Adipose tissue (tissue), 3 donors: ENCODE data around the gene APLP1. TPM values are rescaled to one million over a fixed set of nuclear protein-coding genes. Genes with fewer than 3 reads are reported as not detected.

Experiments
- H3K27ac ChIP-seq: one replicate; pipeline ENCODE4 v1.5.1; 2013; ENCODE audit warnings: low read depth, low read length
- WGBS, 3 donors: extraction: QIAGEN DNeasy Blood & Tissue Kit; methylation state at CpG; one replicate each; pipeline ENCODE4 v1.1.7; 2013; 5-methylcytosine and 5-hydroxymethylcytosine counted together
- polyA plus RNA-seq, 3 donors: library from polyadenylated mRNA; stranded (reverse); fragments of 200-250 nt; gene quantifications; one replicate each; pipeline ENCODE4 v1.2.3, GENCODE V29; 2013
- donor health status: healthy with polysubstance abuse.
- donor health status: Bipolar disorder and iron deficiency.
- donor health status: healthy.

Gene APLP1
- polyA plus RNA-seq, 3 donors: 3.0 to 33.6 (median 6.4) TPM

DNA sequence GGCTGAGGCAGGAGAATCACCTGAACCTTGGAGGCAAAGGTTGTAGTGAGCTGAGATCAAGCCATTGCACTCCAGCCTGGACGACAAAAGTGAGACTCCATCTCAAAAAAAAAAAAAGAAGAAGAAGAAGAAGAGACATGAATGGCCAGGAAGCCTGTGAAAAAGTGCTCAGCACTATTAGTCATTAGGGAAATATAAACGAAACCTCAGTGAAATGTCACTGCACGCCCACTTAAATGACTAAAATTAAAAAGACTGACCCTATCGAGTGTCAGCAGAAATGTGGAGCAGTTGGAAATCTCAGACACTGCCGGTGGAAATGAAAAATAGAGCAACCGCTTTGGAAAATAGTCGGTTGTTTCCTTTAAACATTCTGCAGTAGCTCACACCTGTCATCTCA, 45.2 kb downstream of the APLP1 start:
- 44 to 72% (median 48%) methylated on average over 7 of the region's 7 CpGs for WGBS, 3 donors
- H3K27ac ChIP-seq: no peak overlapping the region

DNA sequence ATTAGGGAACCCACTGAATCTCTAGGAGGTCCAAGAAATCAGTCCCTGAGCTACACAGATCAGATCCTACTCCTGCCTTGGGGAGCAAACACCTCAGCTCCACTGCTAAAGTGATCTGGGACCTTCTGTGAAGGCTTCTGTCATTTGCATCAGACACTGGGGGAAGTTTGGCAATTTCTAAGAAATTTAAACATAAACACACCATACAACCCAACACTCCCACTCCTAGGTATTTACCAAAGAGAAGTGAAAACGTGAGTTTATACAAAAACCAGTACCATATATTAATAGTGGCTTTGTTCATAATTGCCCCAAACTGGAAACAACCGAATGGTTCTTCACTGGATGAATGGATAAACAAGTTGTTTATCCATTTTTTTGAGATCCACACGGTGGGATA, 47.1 kb downstream of the APLP1 start:
- WGBS, 3 donors: 56 to 64% (median 59%) methylated on average over 3 of the region's 3 CpGs
- peak overlapping the region; percentile 17 for H3K27ac ChIP-seq

DNA sequence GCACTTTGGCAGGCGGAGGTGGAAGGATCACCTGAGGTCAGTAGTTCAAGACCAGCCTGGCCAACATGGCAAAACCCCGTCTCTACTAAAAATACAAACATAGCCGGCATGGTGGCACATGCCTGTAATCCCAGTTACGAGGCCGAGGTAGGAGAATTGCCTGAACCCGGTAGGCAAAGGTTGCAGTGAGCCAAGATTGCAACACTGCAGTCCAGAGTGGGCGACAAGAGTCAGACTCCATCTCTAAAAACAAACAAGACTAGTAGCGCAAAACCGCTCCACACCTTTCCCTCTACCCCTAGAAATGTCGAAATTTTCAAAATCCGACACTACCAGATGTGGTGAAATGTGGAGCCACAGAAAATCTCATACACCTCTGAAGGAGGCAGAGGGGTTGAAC, 50.9 kb downstream of the APLP1 start:
- 82 to 89% (median 84%) methylated on average over 11 of the region's 11 CpGs for WGBS, 3 donors
- H3K27ac ChIP-seq: no peak overlapping the region

DNA sequence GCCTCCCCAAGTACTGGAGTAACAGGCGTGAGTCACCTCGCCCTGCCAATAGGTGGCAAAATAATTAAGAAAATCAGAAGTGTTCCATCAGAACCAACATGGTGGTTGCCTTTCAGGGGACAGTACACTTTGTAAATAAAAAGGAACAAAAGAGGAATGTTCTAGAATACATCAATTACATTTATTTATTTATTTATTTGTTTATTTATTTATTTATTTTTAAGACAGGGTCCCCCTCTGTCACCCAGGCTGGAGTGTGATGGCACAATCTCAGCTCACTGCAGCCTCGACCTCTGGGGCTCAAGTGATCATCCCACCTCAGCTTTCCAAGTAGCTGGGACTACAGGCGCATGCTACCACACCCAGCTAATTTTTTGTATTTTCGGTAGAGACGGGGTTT, 52.6 kb downstream of the APLP1 start:
- 85 to 88% (median 86%) methylated on average over 6 of the region's 6 CpGs for WGBS, 3 donors
- H3K27ac ChIP-seq: no peak overlapping the region

DNA sequence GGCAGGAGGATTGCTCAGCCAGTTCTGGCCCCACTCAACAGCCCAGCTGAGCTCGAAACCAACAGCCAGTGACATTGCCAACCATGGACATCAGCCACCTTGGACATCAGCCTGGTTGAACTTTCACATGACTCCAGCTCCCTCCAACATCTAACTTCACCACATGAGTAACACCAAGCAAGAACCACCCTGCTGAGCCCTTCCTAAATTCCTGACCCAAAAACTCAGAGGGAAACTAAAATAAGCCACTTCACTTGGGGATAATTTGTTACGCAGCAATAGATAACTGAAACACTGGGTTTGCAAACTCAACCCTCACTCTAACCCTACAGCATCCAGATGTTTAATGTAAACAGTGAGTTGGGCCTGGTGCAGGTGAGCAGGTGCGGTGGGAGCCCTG, 57.1 kb downstream of the APLP1 start:
- no peak overlapping the region for H3K27ac ChIP-seq
- 77 to 89% (median 88%) methylated on average over 3 of the region's 3 CpGs for WGBS, 3 donors

- no peak overlapping the region for H3K27ac ChIP-seq
- 74 to 83% (median 77%) methylated on average over 5 of the region's 5 CpGs for WGBS, 3 donors
Measured at GRCh38 chr19:35928507-35928906, 60.1 kb downstream of the APLP1 start.

Other genes with a start within 250 kb of the APLP1 start
- gene RBM42, start 239.5 kb upstream of the APLP1 start, polyA plus RNA-seq: 10 to 100 TPM; 28.5 to 56.7 (median 48.9) TPM
- 1 to 10 TPM in 2 of 3 donors, under 1 TPM in 1; 0.79 to 3.8 (median 1.7) TPM for gene ETV2, start 226.8 kb upstream of the APLP1 start, polyA plus RNA-seq
- gene COX6B1, start 220.3 kb upstream of the APLP1 start, polyA plus RNA-seq: 100 to 1,000 TPM; 454 to 932 (median 759) TPM
- under 1 TPM in 2 of 3 donors, not detected in 1; 0.05 to 0.07 TPM for gene UPK1A, start 202.1 kb upstream of the APLP1 start, polyA plus RNA-seq
- under 1 TPM in 2 of 3 donors, not detected in 1; 0.07 to 0.12 TPM for gene ZBTB32, start 164.0 kb upstream of the APLP1 start, polyA plus RNA-seq
- gene KMT2B, start 150.6 kb upstream of the APLP1 start, polyA plus RNA-seq: 10 to 100 TPM; 21.1 to 34.3 (median 29.4) TPM
- 10 to 100 TPM; 17.4 to 30.4 (median 19.8) TPM for gene IGFLR1, start 126.1 kb upstream of the APLP1 start, polyA plus RNA-seq
- 10 to 100 TPM; 13.2 to 30.3 (median 28.8) TPM for gene U2AF1L4, start 123.2 kb upstream of the APLP1 start, polyA plus RNA-seq
- gene PSENEN, start 122.9 kb upstream of the APLP1 start, polyA plus RNA-seq: 10 to 100 TPM; 37.2 to 57.2 (median 49.9) TPM
- gene LIN37, start 120.0 kb upstream of the APLP1 start, polyA plus RNA-seq: 10 to 100 TPM in 2 of 3 donors, 1 to 10 TPM in 1; 8.9 to 20.9 (median 15.3) TPM
- gene HSPB6, start 111.5 kb upstream of the APLP1 start, polyA plus RNA-seq: 100 to 1,000 TPM in 2 of 3 donors, 10 to 100 TPM in 1; 63.3 to 608 (median 552) TPM
- 10 to 100 TPM in 1 of 3 donors, 1 to 10 TPM in 2; 5.4 to 10.6 (median 6.9) TPM for gene PROSER3, start 110.4 kb upstream of the APLP1 start, polyA plus RNA-seq
- 1 to 10 TPM; 6.0 to 9.4 (median 6.3) TPM for gene ARHGAP33, start 93.0 kb upstream of the APLP1 start, polyA plus RNA-seq
- gene PRODH2, start 55.7 kb upstream of the APLP1 start, polyA plus RNA-seq: 1 to 10 TPM in 1 of 3 donors, not detected in 2; 2.2 TPM
- gene NPHS1, start 16.1 kb upstream of the APLP1 start, polyA plus RNA-seq: 10 to 100 TPM in 1 of 3 donors, under 1 TPM in 1, not detected in 1; 0.42 to 13.6 TPM
- 10 to 100 TPM in 1 of 3 donors, under 1 TPM in 1, not detected in 1; 0.22 to 48.3 TPM for gene KIRREL2, start 11.7 kb upstream of the APLP1 start, polyA plus RNA-seq
- gene NFKBID, start 32.0 kb downstream of the APLP1 start, polyA plus RNA-seq: 10 to 100 TPM in 2 of 3 donors, 1 to 10 TPM in 1; 3.7 to 13.0 (median 10.5) TPM
- 10 to 100 TPM in 1 of 3 donors, 1 to 10 TPM in 2; 4.1 to 21.1 (median 6.6) TPM for gene HCST, start 34.0 kb downstream of the APLP1 start, polyA plus RNA-seq
- 100 to 1,000 TPM in 2 of 3 donors, 10 to 100 TPM in 1; 23.7 to 207 (median 194) TPM for gene TYROBP, start 39.7 kb downstream of the APLP1 start, polyA plus RNA-seq
- 1 to 10 TPM; 5.8 to 6.7 (median 6.0) TPM for gene LRFN3, start 67.8 kb downstream of the APLP1 start, polyA plus RNA-seq
- gene SDHAF1, start 126.6 kb downstream of the APLP1 start, polyA plus RNA-seq: 10 to 100 TPM; 14.9 to 26.9 (median 18.6) TPM
- gene SYNE4, start 140.2 kb downstream of the APLP1 start, polyA plus RNA-seq: 1 to 10 TPM in 1 of 3 donors, under 1 TPM in 2; 0.22 to 4.0 (median 0.62) TPM
- gene ALKBH6, start 145.6 kb downstream of the APLP1 start, polyA plus RNA-seq: 10 to 100 TPM in 1 of 3 donors, 1 to 10 TPM in 2; 7.9 to 17.1 (median 9.8) TPM
- gene CLIP3, start 164.3 kb downstream of the APLP1 start, polyA plus RNA-seq: 1 to 10 TPM; 1.2 to 8.8 (median 2.6) TPM
- gene THAP8, start 185.7 kb downstream of the APLP1 start, polyA plus RNA-seq: 1 to 10 TPM; 3.5 to 7.1 (median 5.2) TPM
- gene WDR62, start 186.3 kb downstream of the APLP1 start, polyA plus RNA-seq: under 1 TPM; 0.20 to 0.79 (median 0.25) TPM
- gene OVOL3, start 242.6 kb downstream of the APLP1 start, polyA plus RNA-seq: not detected
- gene POLR2I, start 246.3 kb downstream of the APLP1 start, polyA plus RNA-seq: 100 to 1,000 TPM in 1 of 3 donors, 10 to 100 TPM in 2; 48.8 to 103 (median 51.8) TPM
- 100 to 1,000 TPM in 2 of 3 donors, 10 to 100 TPM in 1; 63.0 to 153 (median 149) TPM for gene TBCB, start 246.9 kb downstream of the APLP1 start, polyA plus RNA-seq